ENCODE data around the gene PITX2. TPM values are rescaled to one million over a fixed set of nuclear protein-coding genes. Genes with fewer than 3 reads are reported as not detected.

The PITX2 gene
- total RNA-seq, 6 donors from 2014 or later: 0.30 TPM; not detected in 5

DNA sequence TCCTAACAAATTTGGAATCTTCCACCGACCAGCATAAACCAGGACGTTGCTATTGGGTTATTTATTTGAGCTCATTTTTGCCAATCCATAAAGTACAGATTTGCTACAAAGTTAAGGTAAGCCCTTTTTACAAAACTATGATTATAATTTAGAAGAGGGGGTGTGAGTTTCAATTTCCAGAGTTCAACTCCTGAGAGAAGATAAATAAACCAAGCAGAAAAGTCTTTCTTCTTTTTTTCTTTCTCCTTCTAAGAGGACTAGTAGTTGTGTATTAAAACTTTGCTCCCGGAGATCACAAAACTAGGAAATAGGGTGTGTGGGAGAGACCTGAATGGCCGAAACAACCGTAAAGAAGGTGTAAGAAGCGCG is 2.6 kb downstream of the PITX2 start:
- ATAC-seq (ENCODE audit: low FRiP score in 2 of 2): no peak
- TF ChIP-seq EP300 (IDR thresholded peaks at IDR 0.05) (no peak), POLR2A (IDR thresholded peaks at IDR 0.05) (no peak), POLR2AphosphoS5 (IDR thresholded peaks at IDR 0.05) (no peak)
- TF ChIP-seq, protein P1, sequence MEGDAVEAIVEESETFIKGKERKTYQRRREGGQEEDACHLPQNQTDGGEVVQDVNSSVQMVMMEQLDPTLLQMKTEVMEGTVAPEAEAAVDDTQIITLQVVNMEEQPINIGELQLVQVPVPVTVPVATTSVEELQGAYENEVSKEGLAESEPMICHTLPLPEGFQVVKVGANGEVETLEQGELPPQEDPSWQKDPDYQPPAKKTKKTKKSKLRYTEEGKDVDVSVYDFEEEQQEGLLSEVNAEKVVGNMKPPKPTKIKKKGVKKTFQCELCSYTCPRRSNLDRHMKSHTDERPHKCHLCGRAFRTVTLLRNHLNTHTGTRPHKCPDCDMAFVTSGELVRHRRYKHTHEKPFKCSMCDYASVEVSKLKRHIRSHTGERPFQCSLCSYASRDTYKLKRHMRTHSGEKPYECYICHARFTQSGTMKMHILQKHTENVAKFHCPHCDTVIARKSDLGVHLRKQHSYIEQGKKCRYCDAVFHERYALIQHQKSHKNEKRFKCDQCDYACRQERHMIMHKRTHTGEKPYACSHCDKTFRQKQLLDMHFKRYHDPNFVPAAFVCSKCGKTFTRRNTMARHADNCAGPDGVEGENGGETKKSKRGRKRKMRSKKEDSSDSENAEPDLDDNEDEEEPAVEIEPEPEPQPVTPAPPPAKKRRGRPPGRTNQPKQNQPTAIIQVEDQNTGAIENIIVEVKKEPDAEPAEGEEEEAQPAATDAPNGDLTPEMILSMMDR (IDR thresholded peaks at IDR 0.05): no peak
- DNase-seq: no peak
- H3K27me3 ChIP-seq: peaks cover 3 to 85% (median 47%) of the 10 kb centered on the region in 4 donors
- H3K36me3 ChIP-seq: no peaks in the 10 kb centered on the region
- H3K27ac ChIP-seq: no peak overlapping the region
- H3K4me1 ChIP-seq: peaks cover 21 to 46% (median 27%) of the 10 kb centered on the region in 4 donors
- 35 to 38% methylated on average over 7 of the region's 7 CpGs for WGBS, 2 donors
- peaks cover 0 to 5% (median 0%) of the 10 kb centered on the region in 4 donors for H3K9me3 ChIP-seq
- no peak overlapping the region for H3K4me3 ChIP-seq

DNA sequence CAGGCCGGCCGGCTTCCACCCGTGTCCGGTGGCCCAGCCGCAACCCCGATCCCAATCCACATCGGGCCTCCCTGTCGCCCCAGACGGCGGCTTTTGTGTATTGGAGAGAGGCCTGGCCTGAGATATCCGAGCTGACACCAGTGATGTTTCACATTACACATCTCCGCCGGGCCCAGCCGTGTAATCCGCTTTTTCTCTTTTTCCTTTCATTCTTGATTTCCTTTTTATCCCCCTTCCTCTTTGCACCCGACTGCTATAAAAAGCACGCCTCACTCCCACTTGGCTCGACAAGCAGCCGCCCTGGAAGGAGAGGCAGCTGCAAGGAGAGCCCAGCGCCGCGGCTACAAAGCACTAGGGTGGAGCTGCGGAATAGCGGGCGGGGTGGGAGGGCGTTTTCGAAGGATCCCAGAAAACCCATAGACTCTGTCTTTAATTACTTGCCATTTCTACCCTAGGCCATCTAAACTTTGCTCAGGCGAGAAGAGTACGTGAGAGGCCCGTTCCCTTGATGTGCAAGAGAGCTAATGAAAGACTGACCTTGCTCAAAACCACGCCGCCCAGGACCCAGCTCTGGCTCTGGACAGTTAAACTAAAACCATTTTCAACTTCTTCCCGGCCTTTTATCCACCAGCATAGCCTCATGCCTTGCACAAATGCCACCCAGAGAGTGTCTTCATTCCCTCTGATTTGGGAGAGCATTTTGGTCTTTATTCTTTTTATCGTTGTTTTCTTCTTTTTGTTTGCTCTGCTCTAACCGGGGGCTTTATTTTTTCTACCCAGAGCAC is 3.2 kb downstream of the PITX2 start:
- no peak for DNase-seq
- Histone ChIP-seq H3K27me3 (peaks cover 3 to 85% (median 49%) of the 10 kb centered on the region in 4 donors), H3K36me3 (no peaks in the 10 kb centered on the region), H3K4me3 (no peak overlapping the region), H3K9me3 (peaks cover 0 to 5% (median 0%) of the 10 kb centered on the region in 4 donors), H3K4me1 (peaks cover 21 to 46% (median 27%) of the 10 kb centered on the region in 4 donors), H3K27ac (no peak overlapping the region)
- ATAC-seq (ENCODE audit: low FRiP score in 2 of 2): no peak
- TF ChIP-seq, protein P1 (IDR thresholded peaks at IDR 0.05): no peak
- TF ChIP-seq EP300 (IDR thresholded peaks at IDR 0.05): no peak
- TF ChIP-seq POLR2AphosphoS5 (IDR thresholded peaks at IDR 0.05): no peak
- no peak for TF ChIP-seq POLR2A (IDR thresholded peaks at IDR 0.05)
- WGBS, 2 donors: 18 to 22% methylated on average over 26 to 34 of the region's 35 CpGs

DNA sequence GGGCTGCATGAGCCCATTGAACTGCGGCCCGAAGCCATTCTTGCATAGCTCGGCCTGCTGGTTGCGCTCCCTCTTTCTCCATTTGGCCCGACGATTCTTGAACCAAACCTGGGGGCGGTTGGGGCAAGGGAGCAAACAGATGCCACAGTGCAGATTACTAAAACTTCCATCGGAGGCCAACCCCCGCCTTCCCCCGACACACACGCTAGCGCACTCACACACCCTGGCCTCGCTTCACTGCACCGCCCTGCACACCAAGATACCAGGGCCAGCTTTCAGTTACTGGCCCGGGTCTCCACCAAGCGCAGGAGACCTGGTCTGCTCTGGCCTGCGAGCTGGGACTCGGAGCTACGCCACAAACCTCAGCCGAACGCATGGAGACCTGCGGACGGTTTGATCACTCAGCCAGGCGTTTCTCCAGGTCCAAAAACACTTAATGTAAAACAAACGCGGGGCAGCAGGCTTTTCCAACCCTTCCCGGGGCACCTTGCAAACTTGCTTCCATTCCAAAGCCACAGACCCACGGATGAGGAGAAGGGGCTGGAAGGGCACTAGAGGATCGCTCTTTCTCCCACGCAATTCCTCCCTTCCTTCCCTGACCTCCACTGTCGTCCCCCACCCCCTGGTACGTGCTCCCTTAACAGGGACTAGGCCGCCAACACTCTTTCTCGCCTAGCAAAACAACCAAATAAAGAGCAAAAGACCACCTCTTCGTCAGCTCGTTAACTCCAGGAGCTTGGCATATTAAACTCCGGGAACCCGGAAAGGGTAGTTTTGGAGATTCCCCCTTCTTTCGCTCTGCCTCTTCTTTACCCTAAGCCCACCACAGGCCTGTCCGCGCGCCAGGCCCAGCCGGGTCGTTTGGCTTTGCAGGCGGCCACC is 4.1 kb downstream of the PITX2 start:
- DNase-seq (peak in 1 of 2 donors; percentile 73), ATAC-seq (ENCODE audit: low FRiP score in 2 of 2) (no peak)
- 30 to 37% methylated on average over 31 to 45 of the region's 45 CpGs for WGBS, 2 donors
- Histone ChIP-seq H3K27ac (no peak overlapping the region), H3K4me1 (peaks cover 21 to 46% (median 27%) of the 10 kb centered on the region in 4 donors), H3K36me3 (no peaks in the 10 kb centered on the region), H3K4me3 (no peak overlapping the region), H3K9me3 (peaks cover 0 to 5% (median 0%) of the 10 kb centered on the region in 4 donors), H3K27me3 (peaks cover 3 to 86% (median 52%) of the 10 kb centered on the region in 4 donors)
- TF ChIP-seq, protein P1 (IDR thresholded peaks at IDR 0.05): no peak
- no peak for TF ChIP-seq POLR2A (IDR thresholded peaks at IDR 0.05)
- no peak for TF ChIP-seq POLR2AphosphoS5 (IDR thresholded peaks at IDR 0.05)
- TF ChIP-seq EP300 (IDR thresholded peaks at IDR 0.05): no peak

DNA sequence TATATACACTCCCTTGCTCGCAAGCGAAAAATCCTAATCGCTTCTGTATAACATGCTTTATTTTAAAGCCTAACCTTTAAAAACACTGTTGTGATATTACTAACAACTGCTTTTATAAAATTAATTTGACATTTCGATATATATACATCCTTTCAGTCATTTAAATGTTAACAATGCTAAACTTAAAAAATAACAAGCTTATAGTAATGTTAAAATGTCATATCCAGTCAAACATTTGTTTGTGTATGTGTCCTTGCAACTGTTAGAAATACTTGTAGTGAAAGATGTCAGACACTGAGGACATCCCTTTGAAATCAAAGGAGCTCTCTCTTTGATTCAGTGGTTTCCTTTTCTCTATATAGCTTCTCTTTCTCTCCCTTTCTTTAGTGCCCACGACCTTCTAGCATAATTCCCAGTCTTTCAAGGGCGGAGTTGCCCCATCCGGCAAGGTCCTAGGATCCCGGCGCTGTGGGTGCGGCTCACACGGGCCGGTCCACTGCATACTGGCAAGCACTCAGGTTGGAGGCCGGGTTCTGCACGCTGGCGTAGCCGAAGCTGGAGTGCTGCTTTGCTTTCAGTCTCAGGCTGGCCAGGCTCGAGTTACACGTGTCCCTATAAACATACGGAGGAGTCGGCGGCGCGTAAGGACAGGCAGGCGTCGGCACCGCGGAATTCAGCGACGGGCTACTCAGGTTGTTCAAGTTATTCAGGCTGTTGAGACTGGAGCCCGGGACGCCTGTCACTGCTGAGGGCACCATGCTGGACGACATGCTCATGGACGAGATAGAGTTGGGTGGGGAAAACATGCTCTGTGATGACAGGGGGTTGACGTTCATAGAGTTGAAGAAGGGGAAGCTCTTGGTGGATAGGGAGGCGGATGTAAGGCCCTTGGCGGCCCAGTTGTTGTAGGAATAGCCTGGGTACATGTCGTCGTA is 5.0 kb downstream of the PITX2 start:
- Histone ChIP-seq H3K4me1 (peaks cover 21 to 43% (median 24%) of the 10 kb centered on the region in 4 donors), H3K9me3 (peaks cover 0 to 2% (median 0%) of the 10 kb centered on the region in 4 donors), H3K27ac (no peak overlapping the region), H3K36me3 (no peaks in the 10 kb centered on the region), H3K4me3 (no peak overlapping the region), H3K27me3 (peaks cover 3 to 81% (median 49%) of the 10 kb centered on the region in 4 donors)
- ATAC-seq (ENCODE audit: low FRiP score in 2 of 2): no peak
- DNase-seq: peak in 1 of 2 donors; percentile 57
- TF ChIP-seq, protein P1 (IDR thresholded peaks at IDR 0.05): no peak
- TF ChIP-seq POLR2A (IDR thresholded peaks at IDR 0.05) (no peak), EP300 (IDR thresholded peaks at IDR 0.05) (no peak), POLR2AphosphoS5 (IDR thresholded peaks at IDR 0.05) (no peak)
- 14 to 17% methylated on average over 25 to 38 of the region's 38 CpGs for WGBS, 2 donors

All from upper lobe of left lung (tissue), 6 donors.